ENCODE measurements around the gene SEMA6B. TPM values are rescaled to one million over a fixed set of nuclear protein-coding genes. Genes with fewer than 3 reads are reported as not detected.

SEMA6B gene
- total RNA-seq, 1 experiment from 2014 or later: 38.4 TPM

DNA sequence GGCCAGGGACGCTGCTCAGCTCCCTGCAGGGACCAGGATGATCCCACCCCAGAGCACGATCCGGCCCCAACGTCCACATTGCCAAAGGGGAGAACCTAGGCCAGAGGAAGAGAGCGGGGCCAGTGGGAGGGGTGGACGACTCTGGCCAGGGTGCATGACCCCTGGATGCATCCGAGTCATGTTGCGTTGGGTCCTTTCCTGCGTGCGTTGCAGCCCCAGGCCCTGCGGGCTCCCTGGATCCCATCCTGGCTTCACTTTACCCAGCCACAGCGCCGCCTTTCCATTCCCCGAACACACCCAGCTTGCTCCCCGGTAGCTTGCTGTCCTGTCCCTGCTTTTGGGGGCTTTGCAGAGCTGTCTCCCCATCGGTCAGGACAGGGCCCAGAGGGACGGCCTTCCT lies 51.7 kb downstream of the SEMA6B start:
- H3K9me3 Mint-ChIP-seq: no peaks in the 10 kb centered on the region
- Histone ChIP-seq H2AK5ac (ENCODE audit: insufficient read length, low read length) (no peak overlapping the region), H3K18ac (ENCODE audit: insufficient read length, low read depth, low read length) (no peak overlapping the region), H2BK12ac (ENCODE audit: insufficient read length, low read depth, low read length) (no peak overlapping the region), H3K27ac (ENCODE audit: insufficient read length, low read depth, low read length) (no peak overlapping the region), H4K5ac (ENCODE audit: insufficient read length, low read depth, low read length) (no peak overlapping the region), H3K4me2 (ENCODE audit: insufficient read depth, insufficient read length, low read length) (no peak overlapping the region), H4K20me1 (ENCODE audit: control insufficient read depth, insufficient read depth, insufficient read length) (no peaks in the 10 kb centered on the region), H4K91ac (ENCODE audit: insufficient read length, low read depth, low read length) (no peak overlapping the region), H2BK15ac (ENCODE audit: low read depth, low read length) (no peak overlapping the region), H3K9me3 (ENCODE audit: control insufficient read depth, low read depth, low read length) (no peaks in the 10 kb centered on the region), H2BK5ac (ENCODE audit: insufficient read length, low read length) (no peak overlapping the region), H3K27me3 (ENCODE audit: insufficient read depth, low read length) (no peaks in the 10 kb centered on the region), H3K79me2 (ENCODE audit: insufficient read depth, low read length) (no peaks in the 10 kb centered on the region), H3K56ac (ENCODE audit: insufficient read length, low read depth, low read length) (no peak overlapping the region), H3K4me1 (ENCODE audit: insufficient read depth, low read length) (no peaks in the 10 kb centered on the region), H3T11ph (ENCODE audit: low read length) (no peak overlapping the region), H2AFZ (ENCODE audit: low read length) (no peak overlapping the region), H2BK20ac (ENCODE audit: low read depth, low read length, poor library complexity, severe bottlenecking) (no peak overlapping the region), H3K23ac (ENCODE audit: insufficient read length, low read depth, low read length) (no peak overlapping the region), H3K14ac (ENCODE audit: insufficient read depth, low read length) (no peak overlapping the region), H4K8ac (replicated peaks; ENCODE audit: insufficient read length, low read depth, low read length) (no peak overlapping the region), H2BK120ac (ENCODE audit: low read depth, low read length, poor library complexity, severe bottlenecking) (no peak overlapping the region), H3K4ac (ENCODE audit: low read depth, low read length) (no peak overlapping the region), H3K23me2 (ENCODE audit: insufficient read length, low read depth, low read length, poor library complexity, severe bottlenecking) (peaks cover 2% of the 10 kb centered on the region), H3K79me1 (ENCODE audit: insufficient read depth, low read depth, low read length, poor library complexity, severe bottlenecking) (no peaks in the 10 kb centered on the region), H3K9ac (ENCODE audit: extremely low read depth, insufficient read length, low read length) (no peak overlapping the region)
- TF ChIP-seq, protein P1, sequence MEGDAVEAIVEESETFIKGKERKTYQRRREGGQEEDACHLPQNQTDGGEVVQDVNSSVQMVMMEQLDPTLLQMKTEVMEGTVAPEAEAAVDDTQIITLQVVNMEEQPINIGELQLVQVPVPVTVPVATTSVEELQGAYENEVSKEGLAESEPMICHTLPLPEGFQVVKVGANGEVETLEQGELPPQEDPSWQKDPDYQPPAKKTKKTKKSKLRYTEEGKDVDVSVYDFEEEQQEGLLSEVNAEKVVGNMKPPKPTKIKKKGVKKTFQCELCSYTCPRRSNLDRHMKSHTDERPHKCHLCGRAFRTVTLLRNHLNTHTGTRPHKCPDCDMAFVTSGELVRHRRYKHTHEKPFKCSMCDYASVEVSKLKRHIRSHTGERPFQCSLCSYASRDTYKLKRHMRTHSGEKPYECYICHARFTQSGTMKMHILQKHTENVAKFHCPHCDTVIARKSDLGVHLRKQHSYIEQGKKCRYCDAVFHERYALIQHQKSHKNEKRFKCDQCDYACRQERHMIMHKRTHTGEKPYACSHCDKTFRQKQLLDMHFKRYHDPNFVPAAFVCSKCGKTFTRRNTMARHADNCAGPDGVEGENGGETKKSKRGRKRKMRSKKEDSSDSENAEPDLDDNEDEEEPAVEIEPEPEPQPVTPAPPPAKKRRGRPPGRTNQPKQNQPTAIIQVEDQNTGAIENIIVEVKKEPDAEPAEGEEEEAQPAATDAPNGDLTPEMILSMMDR (conservative IDR thresholded peaks at IDR 0.05): no peak
- peaks cover 59% of the 10 kb centered on the region for H3K27me3 Mint-ChIP-seq (ENCODE audit: low read depth)
- no peak for DNase-seq
- H3K36me3 Mint-ChIP-seq (ENCODE audit: insufficient read depth in 1 of 3, low read depth in 3 of 3): peaks cover 10 to 28% (median 19%) of the 10 kb centered on the region in 3 experiments; a peak in 6 of 7 replicates
- H3K4me3 Mint-ChIP-seq: no peak overlapping the region
- no peaks in the 10 kb centered on the region for H3K4me1 Mint-ChIP-seq
- H3K27ac Mint-ChIP-seq: no peak overlapping the region; a peak in 1 of 7 replicates
- no CpG with 5 or more reads among the region's 17 CpGs for WGBS (ENCODE audit: extremely low coverage, insufficient read length, low lambda C conversion rate)

All from H9 (cell line).